Measurements from ENCODE around the gene NOTUM.

- TF ChIP-seq TAF1 (conservative IDR thresholded peaks at IDR 0.05) (no peak), CTCF (IDR thresholded peaks at IDR 0.05; ENCODE audit: low read depth, low read length, missing input control) (no peak), HNF4G (IDR thresholded peaks at IDR 0.05) (no peak), FOXA1 (IDR thresholded peaks at IDR 0.05) (no peak), GABPA (IDR thresholded peaks at IDR 0.05 in 1 of 2, conservative IDR thresholded peaks at IDR 0.05 in 1 of 2) (no peak), JUND (IDR thresholded peaks at IDR 0.05) (no peak), YY1 (IDR thresholded peaks at IDR 0.05) (no peak), EGR1 (IDR thresholded peaks at IDR 0.05; ENCODE audit: low read depth in 2 of 2) (no peak), RAD21 (IDR thresholded peaks at IDR 0.05) (no peak)
Observed at GRCh38 chr17:81955756-81956544, 5.0 kb downstream of the NOTUM start.

All from liver (tissue), 3 donors.